ENCODE results near the gene SHISA3.

The SHISA3 gene

GRCh38 chr4:42391981-42392380 is 5.3 kb upstream of the SHISA3 start:
- no peak for DNase-seq (ENCODE audit: low read depth, low spot score)

DNA sequence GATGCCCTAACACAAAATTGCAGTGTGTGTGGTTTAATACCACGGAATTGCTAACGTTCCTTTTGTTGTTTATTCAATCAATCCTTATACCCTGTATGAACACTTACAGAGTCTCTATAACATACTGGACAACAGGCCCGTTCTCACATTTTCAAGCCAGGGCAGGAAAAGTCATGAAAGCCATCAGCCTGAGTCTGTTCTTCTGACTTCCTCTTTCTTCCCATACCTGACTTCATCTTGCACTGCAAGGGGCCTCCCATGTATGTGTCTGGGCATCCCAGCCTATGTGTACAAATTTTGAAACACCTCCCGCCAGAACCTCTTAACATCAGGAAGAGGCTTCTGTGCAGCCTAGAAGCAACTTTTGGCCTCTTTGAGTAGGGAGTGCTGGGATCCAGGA is 4.9 kb upstream of the SHISA3 start:
- no peak for DNase-seq (ENCODE audit: low read depth, low spot score)

- DNase-seq (ENCODE audit: low read depth, low spot score): no peak
Measured at GRCh38 chr4:42395595-42395994, 1.7 kb upstream of the SHISA3 start.

- no peak for DNase-seq (ENCODE audit: low read depth, low spot score)
Measured at GRCh38 chr4:42396361-42396751, 932 bp upstream of the SHISA3 start.

DNA sequence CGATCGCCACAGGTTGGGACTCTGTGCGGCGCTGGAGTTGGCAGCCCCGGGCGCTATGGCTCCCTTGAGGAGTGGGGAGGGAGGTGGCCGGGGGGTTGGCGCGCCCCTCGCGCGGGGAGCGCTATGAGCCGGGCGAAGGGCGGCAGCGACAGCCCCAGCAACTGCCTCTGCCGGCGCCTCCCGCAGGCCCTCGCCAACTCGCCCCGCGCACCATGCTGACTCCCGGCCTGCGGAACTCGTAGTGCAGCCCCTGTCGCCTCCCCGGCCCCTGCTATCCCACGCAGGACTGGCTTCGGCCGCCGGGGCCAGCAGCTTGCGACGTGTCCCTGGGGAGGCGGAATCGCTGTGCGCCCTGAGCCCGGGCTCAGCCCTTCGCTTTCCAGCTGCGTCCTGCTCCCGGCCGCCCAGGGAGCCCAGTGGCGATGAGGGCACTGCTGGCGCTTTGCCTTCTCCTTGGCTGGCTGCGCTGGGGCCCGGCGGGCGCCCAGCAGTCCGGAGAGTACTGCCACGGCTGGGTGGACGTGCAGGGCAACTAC is 415 bp downstream of the SHISA3 start:
- DNase-seq (ENCODE audit: low read depth, low spot score): no peak

DNA sequence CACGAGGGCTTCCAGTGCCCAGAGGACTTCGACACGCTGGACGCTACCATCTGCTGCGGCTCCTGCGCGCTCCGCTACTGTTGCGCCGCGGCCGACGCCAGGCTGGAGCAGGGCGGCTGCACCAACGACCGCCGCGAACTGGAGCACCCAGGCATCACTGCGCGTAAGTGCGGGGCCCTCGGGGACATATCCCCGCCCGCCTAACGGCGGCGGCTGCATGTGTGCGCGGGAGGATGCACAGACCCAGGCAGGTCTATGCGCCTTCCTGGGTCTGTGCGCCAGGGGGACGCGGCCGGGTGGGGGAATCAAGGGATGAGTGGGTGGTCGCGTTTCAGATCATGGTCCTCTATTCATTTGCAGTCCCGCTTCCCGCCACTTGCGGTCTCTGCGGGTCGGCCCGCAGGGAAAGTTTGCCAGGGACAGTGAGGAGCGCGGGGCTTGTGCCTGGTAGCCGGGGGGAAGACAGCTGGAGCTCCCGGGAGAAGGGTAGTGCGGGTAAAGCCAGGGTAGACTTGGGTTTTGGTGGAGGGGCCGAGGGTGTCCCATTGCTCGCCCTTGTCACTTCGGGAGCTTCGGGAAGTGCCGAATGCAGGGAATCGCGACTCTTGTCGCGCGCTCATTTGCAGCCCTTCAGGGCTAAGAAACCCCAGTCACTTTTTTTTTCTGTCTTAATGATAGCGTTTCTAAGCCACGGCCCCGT is 1.0 kb downstream of the SHISA3 start:
- DNase-seq (ENCODE audit: low read depth, low spot score): no peak

GRCh38 chr4:42398871-42399331 is 1.6 kb downstream of the SHISA3 start:
- no peak for DNase-seq (ENCODE audit: low read depth, low spot score)

- DNase-seq (ENCODE audit: low read depth, low spot score): no peak
Measured at GRCh38 chr4:42399393-42399792, 2.1 kb downstream of the SHISA3 start.

- no peak for DNase-seq (ENCODE audit: low read depth, low spot score)
Measured at GRCh38 chr4:42401171-42401570, 3.9 kb downstream of the SHISA3 start.

DNA sequence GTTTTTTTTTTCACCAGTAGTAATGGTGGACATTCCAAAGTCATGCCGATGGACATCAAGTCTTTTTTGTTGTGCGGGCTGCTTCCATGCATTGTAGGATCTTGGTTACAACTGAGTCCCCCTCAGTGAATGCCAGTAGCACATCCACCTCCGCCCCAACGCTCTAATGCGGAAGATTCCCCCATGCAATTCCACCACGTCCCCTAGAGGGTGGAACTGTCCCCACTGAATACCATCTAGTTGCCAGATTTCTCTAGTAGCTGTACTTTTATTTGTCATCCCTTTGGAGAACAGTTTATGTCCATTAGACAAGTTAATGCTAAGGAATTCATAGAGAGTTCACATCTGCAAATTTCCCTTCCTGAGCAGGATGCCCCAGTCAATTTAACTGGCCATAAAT is 6.7 kb downstream of the SHISA3 start:
- DNase-seq (ENCODE audit: low read depth, low spot score): no peak

DNA sequence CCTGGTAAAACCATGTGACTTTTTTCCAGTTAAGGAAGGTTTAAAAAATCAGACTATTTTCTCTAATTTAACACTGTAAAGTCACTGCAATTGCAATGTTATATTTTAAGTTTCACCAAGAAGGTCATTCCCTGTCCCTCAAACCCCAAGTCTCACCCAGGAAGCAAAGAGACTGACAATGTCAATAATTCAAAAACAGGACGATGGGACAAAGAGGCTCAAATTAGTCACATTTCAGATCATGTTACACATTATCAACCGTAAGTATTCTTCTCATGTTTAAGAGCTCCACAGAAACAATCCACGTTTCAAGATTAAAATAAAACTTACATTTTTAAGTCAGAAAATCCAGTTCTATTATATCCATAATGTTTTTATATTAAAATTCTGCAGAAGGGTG is 13.2 kb downstream of the SHISA3 start:
- no peak for DNase-seq (ENCODE audit: low read depth, low spot score)

DNA sequence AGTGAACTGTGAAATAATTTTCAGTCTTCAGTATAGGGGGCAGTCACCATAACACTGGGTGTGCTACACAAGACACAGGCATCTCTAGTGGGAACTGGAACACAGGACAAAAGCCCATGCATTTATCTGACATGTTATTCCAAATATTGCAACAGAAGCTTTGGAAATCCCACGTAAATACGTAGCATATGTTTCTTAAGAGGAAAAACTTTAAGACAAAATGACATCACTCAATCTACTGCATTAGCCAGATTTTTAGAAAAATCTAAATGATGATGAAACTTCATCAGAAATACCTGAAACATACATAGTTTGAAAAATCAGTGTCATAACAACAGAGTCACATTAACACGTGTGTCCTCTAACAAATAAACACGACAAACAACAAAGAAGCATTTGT is 14.5 kb downstream of the SHISA3 start:
- DNase-seq (ENCODE audit: low read depth, low spot score): no peak

- no peak for DNase-seq (ENCODE audit: low read depth, low spot score)
Measured at GRCh38 chr4:42412251-42412650, 15.0 kb downstream of the SHISA3 start.

DNA sequence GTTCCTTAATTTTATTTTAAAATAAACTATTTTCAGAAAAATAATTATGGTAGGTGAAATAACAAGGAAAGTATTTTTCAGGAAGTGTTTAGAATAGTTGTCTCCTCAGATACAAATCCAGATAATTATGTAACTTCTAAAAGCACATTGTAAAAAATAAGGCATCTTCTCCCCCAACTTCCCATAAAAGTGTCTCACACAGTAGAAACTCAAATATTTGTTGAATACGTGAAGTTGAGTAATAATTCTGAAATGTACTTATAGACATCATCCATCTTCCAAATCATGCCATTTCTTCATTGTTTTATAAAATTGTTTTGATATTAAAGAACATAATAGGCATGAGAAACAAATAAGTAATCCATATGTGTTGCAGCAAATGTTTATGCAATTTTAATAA is 18.0 kb downstream of the SHISA3 start:
- no peak for DNase-seq (ENCODE audit: low read depth, low spot score)

GRCh38 chr4:42416017-42416416 is 18.7 kb downstream of the SHISA3 start:
- DNase-seq (ENCODE audit: low read depth, low spot score): no peak

DNA sequence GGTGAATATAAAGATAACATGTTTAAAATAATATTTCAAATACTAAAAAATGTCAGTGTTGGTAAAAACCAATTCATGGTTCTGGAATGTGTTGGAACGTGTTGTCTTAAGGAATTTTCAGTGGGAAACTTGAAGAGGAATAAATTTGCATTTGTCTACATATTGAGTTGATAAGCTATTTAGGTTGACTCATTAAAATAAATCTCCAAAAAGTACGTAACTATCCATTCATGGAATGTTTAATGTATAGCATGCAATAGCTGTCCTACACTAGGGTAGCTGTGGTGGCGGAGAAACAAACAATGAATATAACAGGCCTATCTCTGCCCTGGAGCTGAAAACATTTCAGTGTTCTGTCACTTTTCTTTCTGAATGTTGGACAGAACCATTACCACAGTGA is 20.3 kb downstream of the SHISA3 start:
- no peak for DNase-seq (ENCODE audit: low read depth, low spot score)

GRCh38 chr4:42420140-42420539 is 22.9 kb downstream of the SHISA3 start:
- DNase-seq (ENCODE audit: low read depth, low spot score): no peak

GRCh38 chr4:42425146-42426065 is 28.1 kb downstream of the SHISA3 start:
- DNase-seq (ENCODE audit: low read depth, low spot score): no peak

- DNase-seq (ENCODE audit: low read depth, low spot score): no peak
Measured at GRCh38 chr4:42428036-42428435, 30.7 kb downstream of the SHISA3 start.

- no peak for DNase-seq (ENCODE audit: low read depth, low spot score)
Measured at GRCh38 chr4:42436928-42437565, 39.8 kb downstream of the SHISA3 start.

DNA sequence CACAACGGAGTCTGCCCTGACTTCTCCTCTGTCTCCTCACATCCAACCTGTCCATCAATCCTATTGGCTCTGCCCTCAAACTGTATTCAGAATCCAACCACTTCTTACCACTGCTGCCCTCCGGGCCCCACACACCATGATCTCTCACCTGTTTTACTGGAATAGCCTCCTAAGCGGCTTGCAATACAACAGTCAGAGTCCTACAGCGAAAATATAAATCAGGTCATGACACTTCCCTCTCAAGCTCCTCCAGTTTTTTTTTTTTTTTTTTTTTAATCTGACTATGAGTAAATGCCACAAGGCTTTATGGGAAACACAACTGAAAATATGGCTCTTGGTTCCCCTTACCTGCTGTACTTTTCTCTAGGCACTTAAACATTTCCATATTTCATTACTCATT is 42.8 kb downstream of the SHISA3 start:
- DNase-seq (ENCODE audit: low read depth, low spot score): no peak

GRCh38 chr4:42442601-42443000 is 45.3 kb downstream of the SHISA3 start:
- DNase-seq (ENCODE audit: low read depth, low spot score): no peak

Measured in activated naive CD8-positive, alpha-beta T cell treated with anti-CD3 and anti-CD28 coated beads, Interleukin-2, amount 50 U/mL, for 16 hours (primary cell).